DMS153 (cell line): ENCODE results near the gene ATP4B.
"Not testable (repeated sequence)": the region's sequence is repeated elsewhere in the genome, so short reads cannot be mapped to it uniquely, and the experiment has no call there.

ENCODE experiments used
- DNase-seq: peaks from one replicate; lab custom pipeline; 2025; lab: John Stamatoyannopoulos, UW

ATP4B gene

DNA sequence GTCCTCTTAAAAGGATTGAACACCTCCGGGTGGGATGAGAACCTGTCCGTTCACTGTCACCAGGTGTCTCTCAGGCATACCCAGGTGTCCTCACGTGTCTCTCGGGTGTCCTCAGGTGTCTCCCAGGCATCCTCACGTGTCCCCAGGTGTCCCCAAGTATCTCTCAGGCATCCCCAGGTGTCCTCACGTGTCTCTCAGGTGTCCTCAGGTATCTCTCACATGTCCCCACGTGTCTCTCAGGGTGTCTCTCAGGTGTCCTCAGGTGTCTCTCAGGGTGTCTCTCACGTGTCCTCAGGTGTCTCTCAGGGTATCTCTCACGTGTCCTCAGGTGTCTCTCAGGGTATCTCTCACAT is 33.8 kb downstream of the ATP4B start:
- no peak for DNase-seq

DNA sequence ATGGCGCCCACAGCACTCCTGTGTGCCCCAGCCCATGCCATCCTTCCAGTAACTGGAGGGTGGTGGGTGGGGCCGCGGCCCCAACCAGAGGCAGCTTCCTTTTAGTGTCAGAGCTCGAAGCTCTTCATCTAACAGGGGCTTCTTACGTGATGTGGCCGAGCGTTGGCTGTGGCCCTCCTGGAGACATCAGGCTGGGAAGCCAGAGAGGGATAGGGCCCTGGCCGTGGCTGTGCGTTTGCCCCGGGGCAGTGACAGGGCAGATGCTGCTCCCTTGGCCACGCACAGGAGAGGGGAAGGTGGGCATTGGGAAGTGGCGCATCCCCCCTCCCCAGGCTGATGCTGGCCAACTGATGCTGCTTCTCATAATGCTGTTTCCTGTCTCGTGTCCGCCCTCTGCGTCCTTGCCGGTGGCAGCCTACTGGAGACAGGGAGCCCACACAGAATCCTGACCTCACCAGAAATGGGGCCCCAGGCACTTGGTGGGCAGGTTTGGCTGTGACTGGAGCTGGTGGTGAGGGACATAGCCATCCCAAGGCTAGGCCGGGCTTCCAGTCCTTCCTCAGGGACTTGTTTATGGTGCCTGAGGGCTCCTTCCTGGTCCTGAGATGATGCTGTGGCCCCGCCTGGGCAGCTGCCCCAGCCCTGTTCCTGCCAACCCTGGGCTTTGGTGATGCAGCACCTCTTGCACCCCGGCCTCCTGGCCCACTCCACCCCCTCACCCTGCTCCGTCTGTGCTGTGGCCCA is 34.3 kb downstream of the ATP4B start:
- DNase-seq = no peak

DNA sequence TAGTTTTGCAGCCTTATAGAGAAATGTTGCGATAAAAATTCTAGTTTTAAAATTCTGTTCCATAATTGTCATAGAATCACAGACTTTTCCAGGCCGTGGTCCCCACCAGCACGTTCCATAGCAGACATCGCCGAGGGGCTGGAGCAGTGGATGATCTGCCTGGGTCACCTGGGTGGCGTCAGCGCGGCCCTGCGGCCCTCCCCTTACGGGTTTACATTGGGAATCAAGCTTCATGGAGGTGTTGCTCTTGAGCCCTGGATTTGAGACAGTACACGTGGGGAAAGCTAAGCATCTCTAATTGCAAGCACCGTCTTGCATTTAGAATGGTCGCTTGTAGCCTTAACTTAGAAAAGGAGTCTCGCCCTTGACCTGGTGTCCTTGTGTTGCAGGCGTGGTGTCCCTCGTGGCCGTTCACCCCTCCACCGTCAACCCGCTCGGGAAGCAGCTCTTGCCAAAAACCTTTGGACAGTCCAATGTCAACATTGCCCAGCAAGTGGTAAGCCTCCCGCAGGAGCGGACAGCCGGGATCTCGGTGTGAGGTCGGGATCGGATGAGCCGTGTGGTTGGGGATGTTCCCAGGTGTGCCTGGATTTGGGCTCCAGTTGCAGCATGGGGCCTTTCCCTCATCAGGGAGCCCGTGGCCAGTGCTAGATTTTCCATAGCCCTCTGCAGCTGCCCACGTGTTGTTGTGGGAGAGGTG is 35.1 kb downstream of the ATP4B start:
- no peak for DNase-seq

- DNase-seq = not testable (repeated sequence)
These were observed 35.9 kb downstream of the ATP4B start for GRCh38 chr13:113621986-113622550.

DNA sequence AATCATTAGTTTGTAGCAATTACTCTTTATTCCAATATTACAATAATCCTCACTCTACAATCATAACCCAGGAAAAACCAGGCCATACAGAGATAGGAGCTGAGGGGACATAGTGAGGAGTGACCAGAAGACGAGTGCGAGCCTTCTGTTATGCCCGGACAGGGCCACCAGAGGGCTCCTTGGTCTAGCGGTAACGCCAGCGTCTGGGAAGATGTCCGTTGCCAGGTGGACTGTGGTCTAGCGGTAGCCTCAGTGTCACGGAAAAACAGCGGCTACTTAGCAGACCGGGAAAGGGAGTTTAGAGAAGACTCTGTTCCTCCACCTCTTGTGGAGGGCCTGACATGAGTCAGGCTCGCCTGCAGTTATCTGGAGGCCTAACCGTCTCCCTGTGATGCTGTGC is 36.5 kb downstream of the ATP4B start:
- not testable (repeated sequence) for DNase-seq

GRCh38 chr13:113621046-113621445 is 37.0 kb downstream of the ATP4B start:
- no peak for DNase-seq

DNA sequence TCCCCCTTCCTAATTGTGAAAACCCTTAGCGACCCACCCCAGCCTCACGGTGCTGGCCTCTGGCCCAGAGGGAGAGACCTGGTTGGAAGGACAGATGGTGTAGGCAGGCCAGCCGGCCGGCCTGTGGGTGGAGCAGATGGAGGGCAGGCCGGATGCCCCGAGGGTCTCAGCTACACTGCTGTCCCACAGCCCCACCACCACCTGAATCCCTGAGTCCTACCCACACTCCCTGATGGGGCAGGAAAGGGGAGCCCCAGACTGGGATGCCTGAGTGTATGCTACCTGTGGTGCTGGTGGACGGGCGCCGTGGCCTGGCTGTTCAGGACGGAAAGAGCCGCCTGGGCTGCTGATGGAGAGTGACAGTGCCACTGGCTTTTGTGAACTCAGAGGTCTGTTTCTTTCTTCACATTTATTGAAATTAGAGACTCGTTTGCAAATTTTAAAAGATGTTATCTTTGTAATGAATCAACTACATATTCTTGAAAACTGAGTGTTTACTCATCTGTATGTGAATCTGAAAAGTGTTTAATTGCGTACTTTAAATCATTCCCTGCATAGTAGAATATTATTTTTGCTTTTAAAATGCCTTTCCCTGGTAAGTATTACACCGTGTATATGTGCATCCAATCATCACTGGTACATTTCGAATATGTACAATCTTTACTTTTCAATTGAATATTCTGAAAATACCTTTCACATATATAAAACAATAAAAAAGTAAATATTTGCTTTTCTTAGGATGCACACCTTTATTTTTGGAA is 37.8 kb downstream of the ATP4B start:
- DNase-seq = no peak

GRCh38 chr13:113618455-113618854 is 39.5 kb downstream of the ATP4B start:
- DNase-seq = no peak

- no peak for DNase-seq
These were observed 40.0 kb downstream of the ATP4B start for GRCh38 chr13:113617961-113618360.

- DNase-seq = peak; percentile 68
These were observed 40.8 kb downstream of the ATP4B start for GRCh38 chr13:113616991-113617749.

DNA sequence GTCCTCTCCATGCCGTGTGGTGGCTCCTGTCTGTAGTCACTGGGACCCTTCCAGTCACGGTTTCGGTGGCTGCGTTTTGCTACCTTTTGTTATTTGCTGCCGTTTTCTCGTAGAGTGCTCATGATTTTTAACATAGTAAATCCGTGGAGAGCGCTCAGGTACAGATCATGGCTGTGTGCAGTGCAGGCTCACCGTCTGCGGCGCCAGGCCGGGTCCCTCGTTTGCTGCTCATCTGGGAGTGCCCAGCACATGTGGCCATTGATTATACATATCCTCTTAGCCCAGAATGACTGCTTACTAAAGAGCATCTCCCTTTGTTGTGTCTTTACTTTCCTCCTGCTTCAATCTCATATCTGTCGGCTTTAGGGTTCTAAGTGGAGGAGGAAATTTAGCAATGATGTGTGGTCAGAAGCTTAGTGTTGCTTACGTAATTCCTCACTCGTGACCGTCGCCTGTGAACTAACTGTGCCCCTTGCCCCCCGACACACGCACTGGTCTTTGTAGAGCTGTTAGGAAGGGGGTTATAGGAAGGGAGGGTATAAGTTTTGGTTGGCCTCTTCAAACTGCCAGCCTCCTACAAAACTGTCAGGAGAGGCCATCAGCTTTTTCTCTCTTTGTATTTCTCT is 41.6 kb downstream of the ATP4B start:
- no peak for DNase-seq

DNA sequence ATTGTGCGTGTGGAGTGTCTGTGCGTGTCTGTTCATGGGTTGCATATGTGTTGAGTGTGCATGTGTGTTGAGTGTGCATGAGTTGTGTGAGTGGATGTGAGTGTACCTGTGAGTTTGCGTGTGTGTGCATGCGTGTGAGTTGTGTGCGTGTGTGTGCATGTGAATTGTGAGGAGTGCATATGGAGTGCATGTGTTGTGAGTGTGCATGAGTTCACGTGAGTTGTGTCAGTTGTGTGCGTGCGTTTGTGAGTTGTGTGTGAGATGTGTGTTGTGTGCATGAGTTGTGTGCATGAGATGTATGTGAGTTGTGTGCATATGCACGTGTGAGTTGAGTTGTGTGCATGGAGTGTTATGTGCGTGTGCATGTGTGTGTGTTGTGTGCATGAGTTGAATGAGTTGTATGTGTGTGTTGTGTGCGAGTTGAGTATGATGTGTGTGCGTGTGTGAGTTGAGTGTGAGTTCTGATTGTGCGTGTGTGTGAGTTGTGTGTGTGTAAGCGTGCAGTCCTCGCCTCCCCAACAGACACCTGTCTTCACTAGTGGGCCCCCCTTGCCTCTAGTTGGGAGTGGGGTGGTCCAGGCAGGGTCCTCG is 44.1 kb downstream of the ATP4B start:
- no peak for DNase-seq

DNA sequence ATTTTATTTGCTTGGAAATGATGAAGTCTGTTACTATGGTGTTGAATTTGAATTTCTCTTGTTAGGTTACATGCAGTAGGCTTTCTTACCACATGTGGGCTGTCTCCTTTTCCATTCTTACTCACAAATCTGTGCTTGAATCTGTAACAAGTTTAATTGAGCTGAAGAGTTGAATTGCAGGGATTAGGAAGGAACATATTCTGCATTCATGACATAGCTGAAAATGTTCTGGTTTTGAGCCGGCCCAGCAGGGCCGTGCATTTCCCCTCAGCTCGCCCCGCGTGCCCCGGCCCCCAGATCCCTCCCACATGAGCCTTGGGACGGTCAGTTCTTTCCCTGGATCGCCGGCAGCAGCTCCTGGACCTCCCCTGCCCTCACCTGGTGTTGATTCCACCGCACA is 45.4 kb downstream of the ATP4B start:
- DNase-seq = no peak

- no peak for DNase-seq
These were observed 46.0 kb downstream of the ATP4B start for GRCh38 chr13:113611996-113612395.

DNA sequence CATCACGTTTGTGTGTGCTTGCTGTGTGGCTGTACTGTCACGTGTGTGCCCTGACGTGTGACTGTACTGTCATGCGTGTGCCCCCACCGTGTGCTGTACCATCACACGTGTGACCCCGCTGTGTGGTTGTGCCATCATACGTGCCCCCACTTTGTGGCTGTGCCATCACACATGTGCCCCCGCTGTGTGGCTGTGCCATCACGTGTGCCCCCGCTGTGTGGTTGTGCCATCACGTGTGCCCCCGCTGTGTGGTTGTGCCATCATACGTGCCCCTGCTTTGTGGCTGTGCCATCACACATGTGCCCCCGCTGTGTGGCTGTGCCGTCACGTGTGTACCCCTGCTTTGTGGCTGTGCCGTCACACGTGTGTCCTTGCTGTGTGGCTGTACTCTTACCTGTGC is 47.7 kb downstream of the ATP4B start:
- no peak for DNase-seq

GRCh38 chr13:113609616-113610015 is 48.4 kb downstream of the ATP4B start:
- no peak for DNase-seq

- no peak for DNase-seq
These were observed 48.9 kb downstream of the ATP4B start for GRCh38 chr13:113608967-113609533.

GRCh38 chr13:113607889-113608635 is 49.9 kb downstream of the ATP4B start:
- no peak for DNase-seq

DNA sequence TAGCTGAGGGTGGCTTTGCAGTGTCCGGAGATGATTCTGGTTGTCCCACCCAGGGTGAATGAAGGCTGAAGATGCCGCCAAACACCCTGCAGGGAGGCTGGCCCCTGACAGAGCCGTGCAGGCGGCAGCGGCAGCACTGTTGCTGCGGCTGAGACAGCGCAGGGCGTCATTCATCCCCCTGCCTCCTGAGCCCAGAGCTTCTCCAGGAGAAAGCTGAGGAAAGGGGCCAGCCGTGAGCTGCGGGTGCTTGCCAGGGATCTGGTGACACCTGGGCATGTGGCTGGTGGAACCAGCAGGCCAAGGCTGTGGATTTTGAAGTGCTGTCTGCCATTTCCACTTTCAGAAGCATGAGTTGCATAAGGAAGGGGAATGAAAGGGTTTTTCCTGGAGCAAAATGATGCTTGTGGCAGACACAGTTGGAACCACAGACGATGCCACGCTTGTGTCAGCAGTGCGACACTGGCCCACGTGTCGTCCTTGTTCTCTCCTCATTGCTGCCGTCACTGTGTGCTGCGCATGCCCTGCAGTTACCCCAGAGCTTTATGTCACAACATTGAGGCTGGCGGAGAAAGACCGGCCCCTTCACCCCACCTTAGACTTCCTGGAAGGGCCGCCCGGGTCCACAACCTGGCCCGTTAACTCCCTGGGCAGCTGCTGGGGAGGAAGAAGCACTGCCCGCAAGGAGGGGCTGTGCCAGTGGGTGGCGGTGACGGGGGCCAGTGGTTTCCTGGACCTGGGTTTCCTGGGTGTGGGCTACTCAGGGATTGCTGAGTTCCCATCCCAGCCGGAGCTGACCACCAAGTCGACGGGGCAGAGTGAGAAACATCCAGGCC is 50.7 kb downstream of the ATP4B start:
- no peak for DNase-seq
